ENCODE results near the gene C16orf96. TPM values are rescaled to one million over a fixed set of nuclear protein-coding genes. Genes with fewer than 3 reads are reported as not detected.

C16orf96 gene
- total and polyA plus RNA-seq, 2 of the 8 experiments (the other 6 are each of a cell fraction or from before 2014, with no cell fraction given) = 1.0 to 1.3 TPM

GRCh38 chr16:4525069-4525468 lies 31.1 kb upstream of the C16orf96 start:
- no peaks in the 10 kb centered on the region; the same call in 1 of the 2 replicates for H3K23me2 ChIP-seq (ENCODE audit: low read depth, low read length)
- no peak overlapping the region for H3K23ac ChIP-seq (ENCODE audit: insufficient read length)
- no peak overlapping the region for H3K4me3 ChIP-seq (ENCODE audit: extremely low read depth in 1 of 4, insufficient read depth in 2 of 4, low read depth in 3 of 4, low read length in 4 of 4)
- peaks cover 0 to 11% of the 10 kb centered on the region in 2 experiments for H4K20me1 ChIP-seq (replicated peaks in 1 of 2; ENCODE audit: control insufficient read depth in 1 of 2, insufficient read depth in 2 of 2, low read length in 2 of 2)
- H3K14ac ChIP-seq (ENCODE audit: insufficient read length) = no peak overlapping the region
- no peaks in the 10 kb centered on the region for H3K36me3 ChIP-seq (ENCODE audit: control insufficient read depth in 2 of 4, insufficient read depth in 4 of 4, low read length in 3 of 4)
- H3K4me1 ChIP-seq (replicated peaks in 1 of 4; ENCODE audit: control insufficient read depth in 3 of 4, insufficient read depth in 4 of 4, low read length in 3 of 4) = peaks cover 4 to 29% (median 25%) of the 10 kb centered on the region in 4 experiments
- no peak overlapping the region for H2BK15ac ChIP-seq (ENCODE audit: low read length)
- H3K4ac ChIP-seq (replicated peaks; ENCODE audit: insufficient read length, low read depth, low read length) = no peak overlapping the region
- peak overlapping the region; percentile 3; the same call in 1 of the 2 replicates for H3K18ac ChIP-seq (ENCODE audit: extremely low read depth, low read length)
- WGBS, 2 experiments (ENCODE audit: extremely low coverage in 1 of 2, insufficient coverage in 1 of 2, insufficient read length in 1 of 2, insufficient replicate concordance in 2 of 2, low coverage in 1 of 2, low lambda C conversion rate in 2 of 2, missing lambda C conversion rate in 1 of 2) = 90% methylated on average over 7 of the region's 7 CpGs; no CpG with 5 or more reads in 1 of the 2 experiments
- no peak overlapping the region for H3K4me2 ChIP-seq (ENCODE audit: insufficient read depth in 1 of 2, low read depth in 2 of 2, low read length in 2 of 2)
- ChIA-PET CTCF (ENCODE audit: partially characterized antibody) (interaction anchor here (1.0 to 35.4 kb wide), 8 partner anchors 16 to 125 kb away, joined by 3 to 968 read pairs (median 4); partner anchors contain the start of genes C16orf96, CDIP1 and MGRN1), POLR2A (ENCODE audit: partially characterized antibody) (interaction anchor here (1.4 to 2.6 kb wide), 5 partner anchors 12 to 91 kb away, joined by 3 to 11 read pairs (median 4); partner anchors contain the start of gene CDIP1)
- H4K8ac ChIP-seq (ENCODE audit: extremely low read depth, insufficient read depth, low read length) = no peak overlapping the region
- H2BK12ac ChIP-seq (ENCODE audit: low read depth, low read length) = no peak overlapping the region
- FAIRE-seq (no peak), DNase-seq (ENCODE audit: low read depth in 1 of 2, low spot score in 2 of 2) (no peak)
- TF ChIP-seq SAP30 (IDR thresholded peaks at IDR 0.05; ENCODE audit: insufficient read depth, insufficient replicate concordance, low read length) (no peak), MAX (IDR thresholded peaks at IDR 0.05) (peak; percentile 52; the same call in 1 of the 2 replicates), E2F6 (IDR thresholded peaks at IDR 0.05) (peak; percentile 90)
- no peak overlapping the region for H2AFZ ChIP-seq (ENCODE audit: low read length)
- H4K91ac ChIP-seq (replicated peaks; ENCODE audit: insufficient read length, low read length) = no peak overlapping the region
- H3K27ac ChIP-seq (ENCODE audit: low read depth, low read length) = no peak overlapping the region
- H3K56ac ChIP-seq (replicated peaks; ENCODE audit: insufficient read length, low read depth, low read length) = no peak overlapping the region
- H2AK5ac ChIP-seq (ENCODE audit: low read depth, low read length) = no peak overlapping the region
- no peak overlapping the region for H2BK120ac ChIP-seq (replicated peaks; ENCODE audit: low read depth, low read length)
- H3K9ac ChIP-seq (replicated peaks in 1 of 4; ENCODE audit: extremely low read depth in 1 of 4, low read depth in 3 of 4, low read length in 3 of 4) = no peak overlapping the region
- H3K79me1 ChIP-seq (ENCODE audit: low read depth, low read length) = peaks cover 5% of the 10 kb centered on the region
- H4K5ac ChIP-seq (ENCODE audit: insufficient read length, low read depth, low read length) = no peak overlapping the region
- H2BK20ac ChIP-seq (ENCODE audit: low read length) = no peak overlapping the region
- no peaks in the 10 kb centered on the region for H3K9me3 ChIP-seq (ENCODE audit: insufficient read depth in 2 of 2, low read depth in 1 of 2, low read length in 1 of 2)
- H2BK5ac ChIP-seq (ENCODE audit: low read depth, low read length) = no peak overlapping the region
- peaks cover 3 to 18% of the 10 kb centered on the region in 2 experiments; a peak in 2 of 4 replicates for H3K79me2 ChIP-seq (ENCODE audit: control insufficient read depth in 1 of 2, insufficient read depth in 2 of 2, low read length in 2 of 2)
- no peaks in the 10 kb centered on the region for H3K27me3 ChIP-seq (replicated peaks in 1 of 4; ENCODE audit: control insufficient read depth in 3 of 4, extremely low read depth in 1 of 4, insufficient read depth in 3 of 4, low read length in 3 of 4)

Data from H1 (cell line).